OCI-LY1 (cell line): Measurements from ENCODE around the gene COX6A2.
"Not testable (repeated sequence)": the region's sequence is repeated elsewhere in the genome, so short reads cannot be mapped to it uniquely, and the experiment has no call there.

Source experiments
- H2AFZ ChIP-seq: fragments of 200-600 bp; sonication (generic), shearing (Covaris generic); 2 replicates; pipeline ENCODE4 v1.6.0; 2014; ENCODE audit warnings: antibody characterized with exemption, mild to moderate bottlenecking, low read length
- H3F3A ChIP-seq: fragments of 200-600 bp; sonication (generic), shearing (Covaris generic); 2 replicates; pipeline ENCODE4 v1.6.0; 2014; ENCODE audit warnings: mild to moderate bottlenecking, antibody characterized with exemption, low read length, moderate library complexity; ENCODE audit not compliant: insufficient read depth
- H3K27ac ChIP-seq: fragments of 200-600 bp; sonication (generic); 2 replicates; pipeline ENCODE4 v1.5.1; 2014; ENCODE audit warnings: low read length, mixed run types, mild to moderate bottlenecking, low read depth; ENCODE audit not compliant: poor library complexity, severe bottlenecking
- H3K27me3 ChIP-seq: fragments of 200-600 bp; sonication (generic); 2 replicates; pipeline ENCODE4 v1.6.0; 2014; ENCODE audit warnings: antibody characterized with exemption, mild to moderate bottlenecking, low read length, moderate library complexity; ENCODE audit not compliant: insufficient read depth
- H3K36me3 ChIP-seq: fragments of 200-600 bp; sonication (generic); 2 replicates; pipeline ENCODE4 v1.6.1; 2014; ENCODE audit warnings: mild to moderate bottlenecking, antibody characterized with exemption, low read length, moderate library complexity, mixed read lengths; ENCODE audit not compliant: insufficient read depth
- H3K4me1 ChIP-seq: fragments of 200-600 bp; sonication (generic); 2 replicates; pipeline ENCODE4 v1.5.1; 2014; ENCODE audit warnings: mild to moderate bottlenecking, low read length, moderate library complexity; ENCODE audit not compliant: insufficient read depth, severe bottlenecking
- H3K4me2 ChIP-seq: fragments of 200-600 bp; sonication (generic), shearing (Covaris generic); 2 replicates; pipeline ENCODE4 v1.6.1; 2014; ENCODE audit warnings: low read length
- H3K4me3 ChIP-seq: fragments of 200-600 bp; sonication (generic); 2 replicates; pipeline ENCODE4 v1.5.1; 2014; ENCODE audit warnings: low read length, low read depth, mild to moderate bottlenecking, mixed read lengths; ENCODE audit not compliant: poor library complexity, severe bottlenecking
- H3K79me2 ChIP-seq: fragments of 200-600 bp; shearing (Covaris generic); 2 replicates; pipeline ENCODE4 v1.6.1; 2016; ENCODE audit warnings: mixed run types, low read length, mixed read lengths; ENCODE audit not compliant: insufficient read depth
- H3K9ac ChIP-seq: fragments of 200-600 bp; sonication (generic), shearing (Covaris generic); 2 replicates; pipeline ENCODE4 v1.6.1; 2014; ENCODE audit warnings: mild to moderate bottlenecking, low read length, mixed read lengths
- H3K9me2 ChIP-seq: fragments of 200-600 bp; sonication (generic), shearing (Covaris generic); 2 replicates; pipeline ENCODE4 v1.6.1; 2014; ENCODE audit warnings: low read depth, mild to moderate bottlenecking, low read length, mixed read lengths
- H3K9me3 ChIP-seq: fragments of 200-600 bp; shearing (Covaris generic); 2 replicates; pipeline ENCODE4 v1.6.1; 2014; ENCODE audit warnings: low read length, mixed read lengths
- H4K20me1 ChIP-seq: fragments of 200-600 bp; sonication (generic), shearing (Covaris generic); 2 replicates; pipeline ENCODE4 v1.6.0; 2016; ENCODE audit warnings: mild to moderate bottlenecking, low read length; ENCODE audit not compliant: insufficient read depth
- CTCF ChIP-seq: fragments of 200-600 bp; sonication (generic), shearing (Covaris generic); IDR thresholded peaks from 2 replicates; pipeline ENCODE4 v1.5.1; 2017; ENCODE audit warnings: mild to moderate bottlenecking, antibody characterized with exemption, low read length, moderate library complexity, mixed read lengths
- EZH2 ChIP-seq: fragments of 200-600 bp; sonication (generic), shearing (Covaris generic); IDR thresholded peaks from 2 replicates; pipeline ENCODE4 v1.8.0; 2017; ENCODE audit warnings: borderline replicate concordance, mixed run types, mild to moderate bottlenecking, antibody characterized with exemption, low read length, moderate library complexity, mixed read lengths

Gene COX6A2

DNA sequence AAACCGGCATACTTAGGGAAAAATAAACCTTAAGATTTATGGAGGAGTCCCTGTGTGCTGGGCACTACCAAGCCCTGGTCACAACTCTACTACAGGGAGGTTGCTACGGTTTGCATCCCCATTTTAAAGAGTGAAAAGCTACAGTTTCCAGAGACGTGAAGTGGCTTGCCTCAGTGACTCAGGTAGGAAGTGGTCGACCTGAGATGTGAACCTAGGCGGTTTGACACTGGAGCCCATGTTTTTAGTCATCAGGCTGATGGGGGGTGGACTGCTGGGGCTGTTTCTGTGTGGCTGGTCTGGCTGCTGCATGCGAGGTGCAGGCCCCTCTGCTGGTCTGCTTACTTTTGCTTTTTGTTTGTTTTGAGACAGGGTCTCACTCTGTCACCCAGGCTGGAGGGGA, 6.6 kb downstream of the COX6A2 start:
- no peaks in the 10 kb centered on the region for H3K9me3 ChIP-seq
- no peaks in the 10 kb centered on the region for H4K20me1 ChIP-seq
- H3K9me2 ChIP-seq, result no peaks in the 10 kb centered on the region
- H3K27ac ChIP-seq, result no peak overlapping the region
- H3K4me2 ChIP-seq, result no peak overlapping the region
- no peak overlapping the region for H3K9ac ChIP-seq
- H3K79me2 ChIP-seq, result no peaks in the 10 kb centered on the region
- no peak overlapping the region for H3K4me3 ChIP-seq
- H3K36me3 ChIP-seq, result no peaks in the 10 kb centered on the region
- TF ChIP-seq CTCF, result no peak
- no peak for TF ChIP-seq EZH2
- H3K27me3 ChIP-seq, result no peaks in the 10 kb centered on the region
- H3K4me1 ChIP-seq, result no peaks in the 10 kb centered on the region
- no peak overlapping the region for H2AFZ ChIP-seq
- H3F3A ChIP-seq, result no peaks in the 10 kb centered on the region

DNA sequence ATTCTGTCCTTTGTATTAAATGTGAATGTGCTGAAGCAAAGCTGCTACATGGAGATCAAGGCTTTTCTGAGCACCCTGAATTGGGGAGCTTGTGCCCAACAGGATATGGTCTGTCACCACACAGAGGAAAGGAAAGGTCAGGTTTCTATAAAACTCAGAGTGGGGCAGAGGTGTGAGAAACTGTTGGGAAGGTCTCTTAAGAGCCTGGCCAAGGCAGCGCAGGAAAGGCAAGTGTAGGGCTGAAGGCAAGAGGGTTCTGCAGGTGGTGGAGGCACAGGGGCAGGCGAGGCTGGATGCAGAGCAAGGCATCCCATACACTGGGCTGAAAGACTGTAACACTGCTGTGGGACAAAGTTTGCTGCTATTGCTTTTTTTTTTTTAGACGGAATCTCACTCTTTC, 8.1 kb downstream of the COX6A2 start:
- H2AFZ ChIP-seq, result no peak overlapping the region
- no peaks in the 10 kb centered on the region for H3K4me1 ChIP-seq
- no peaks in the 10 kb centered on the region for H3K9me3 ChIP-seq
- H3K4me2 ChIP-seq, result no peak overlapping the region
- H3K36me3 ChIP-seq, result no peaks in the 10 kb centered on the region
- H3F3A ChIP-seq, result no peaks in the 10 kb centered on the region
- H3K9ac ChIP-seq, result no peak overlapping the region
- no peaks in the 10 kb centered on the region for H4K20me1 ChIP-seq
- TF ChIP-seq EZH2 (no peak), CTCF (no peak)
- H3K4me3 ChIP-seq, result no peak overlapping the region
- H3K27me3 ChIP-seq, result no peaks in the 10 kb centered on the region
- H3K27ac ChIP-seq, result no peak overlapping the region
- H3K9me2 ChIP-seq, result no peaks in the 10 kb centered on the region
- H3K79me2 ChIP-seq, result no peaks in the 10 kb centered on the region

DNA sequence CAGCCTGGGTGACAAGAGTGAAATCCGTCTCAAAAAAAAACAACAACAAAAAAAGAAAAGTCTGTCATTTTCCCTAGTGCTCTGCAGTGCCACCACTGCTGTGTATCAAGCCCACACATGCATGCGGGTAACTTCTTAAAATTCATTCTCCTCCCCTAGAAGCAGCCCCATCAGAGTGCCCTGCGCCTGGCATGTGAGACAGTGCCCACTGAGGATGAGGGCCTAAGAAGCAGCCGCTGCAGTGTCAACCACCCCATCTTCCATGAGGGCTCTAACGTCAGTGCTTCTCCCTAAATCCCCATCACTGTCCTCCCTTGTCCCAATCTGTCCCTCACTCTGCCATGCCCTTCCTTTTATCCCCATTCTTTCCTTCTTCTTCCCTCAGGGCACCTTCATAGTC, 10.2 kb downstream of the COX6A2 start:
- no peaks in the 10 kb centered on the region for H3K36me3 ChIP-seq
- no peak overlapping the region for H3K4me2 ChIP-seq
- no peaks in the 10 kb centered on the region for H3K79me2 ChIP-seq
- H3K27me3 ChIP-seq, result no peaks in the 10 kb centered on the region
- H3K4me1 ChIP-seq, result no peaks in the 10 kb centered on the region
- TF ChIP-seq CTCF (no peak), EZH2 (no peak)
- no peak overlapping the region for H3K4me3 ChIP-seq
- H2AFZ ChIP-seq, result no peak overlapping the region
- H3K9ac ChIP-seq, result no peak overlapping the region
- no peak overlapping the region for H3K27ac ChIP-seq
- H3F3A ChIP-seq, result no peaks in the 10 kb centered on the region
- no peaks in the 10 kb centered on the region for H3K9me3 ChIP-seq
- no peaks in the 10 kb centered on the region for H3K9me2 ChIP-seq
- H4K20me1 ChIP-seq, result no peaks in the 10 kb centered on the region

GRCh38 chr16:31417036-31417435, 11.1 kb downstream of the COX6A2 start:
- H3K27ac ChIP-seq, H3K9me3 ChIP-seq, H3K4me2 ChIP-seq, H3K36me3 ChIP-seq, H3K9ac ChIP-seq, H3K79me2 ChIP-seq, H3K4me3 ChIP-seq, H3F3A ChIP-seq, H3K9me2 ChIP-seq, H2AFZ ChIP-seq, H4K20me1 ChIP-seq, H3K4me1 ChIP-seq, H3K27me3 ChIP-seq: not testable (repeated sequence)
